GM19324 (cell line): ENCODE results near the gene CHRNA10.
"Not testable (repeated sequence)": the region's sequence is repeated elsewhere in the genome, so short reads cannot be mapped to it uniquely, and the experiment has no call there.

ENCODE experiments used
- ATAC-seq: cut with Tn5 transposase; IDR thresholded peaks from one replicate; pipeline ENCODE4 v1.9.1; 2021; ENCODE audit warnings: mild to moderate bottlenecking, moderate library complexity; ENCODE audit not compliant: unreplicated experiment, low FRiP score

Gene CHRNA10

DNA sequence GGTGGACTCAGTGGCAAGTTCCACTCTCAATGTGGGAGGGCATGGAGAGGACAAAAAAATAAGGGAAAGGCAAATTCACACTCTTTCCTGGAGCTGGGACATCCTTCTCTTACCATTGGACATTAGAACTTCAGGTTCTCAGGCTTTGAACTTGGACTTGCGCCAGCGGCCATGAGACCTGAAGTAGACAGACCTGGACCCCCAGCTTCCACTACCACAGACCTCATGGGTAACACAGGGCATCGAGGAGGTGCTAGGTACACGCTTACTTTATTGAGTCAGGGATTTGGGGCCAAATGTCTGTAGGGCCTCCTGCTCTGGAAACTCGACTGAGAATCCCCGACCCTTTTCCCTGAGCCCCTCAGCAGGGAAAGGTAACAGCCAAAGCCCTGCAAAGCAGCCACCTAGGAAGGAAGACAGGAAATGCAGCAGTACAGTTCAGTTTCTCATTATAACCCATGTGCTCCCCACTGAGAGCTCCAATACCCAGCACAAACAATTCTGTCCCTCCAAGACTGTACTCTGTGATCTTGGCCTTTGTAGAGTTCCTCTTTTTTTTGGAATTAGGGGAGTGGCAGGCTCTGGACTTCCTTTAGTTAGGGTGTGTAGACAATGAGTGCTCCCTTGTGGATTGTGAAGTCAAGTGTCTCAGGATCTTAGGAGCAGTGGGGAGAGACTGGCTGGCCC, 5.7 kb downstream of the CHRNA10 start:
- ATAC-seq = no peak

DNA sequence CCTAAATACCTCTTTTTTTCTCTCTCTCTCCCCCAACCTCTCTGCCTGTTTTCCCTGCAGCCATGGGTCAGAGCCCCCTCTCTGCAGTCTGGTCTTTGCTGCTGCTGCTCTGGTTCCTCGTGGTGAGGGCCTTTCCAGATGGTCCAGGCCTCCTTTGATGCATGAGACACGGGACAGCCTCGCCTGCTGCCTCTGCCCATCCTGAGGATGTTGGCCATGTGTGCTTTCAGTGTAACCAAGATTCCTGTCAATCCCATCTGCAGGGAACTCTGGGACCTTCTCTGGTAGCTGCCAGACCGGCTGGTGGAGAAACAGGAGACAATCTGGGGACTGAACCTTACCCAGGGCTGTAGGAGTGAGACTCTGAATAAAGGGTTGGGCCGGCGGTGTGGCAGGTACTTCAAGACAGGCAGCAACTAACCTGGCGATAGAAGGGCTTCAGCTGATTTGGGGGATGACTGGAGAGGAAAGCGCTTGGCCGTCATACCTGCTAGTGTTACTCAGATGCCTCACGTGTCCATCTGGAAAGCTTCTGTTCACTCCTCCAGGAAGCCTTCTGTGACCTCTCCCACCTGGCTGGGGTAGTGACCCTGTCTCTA, 7.1 kb downstream of the CHRNA10 start:
- ATAC-seq = no peak

DNA sequence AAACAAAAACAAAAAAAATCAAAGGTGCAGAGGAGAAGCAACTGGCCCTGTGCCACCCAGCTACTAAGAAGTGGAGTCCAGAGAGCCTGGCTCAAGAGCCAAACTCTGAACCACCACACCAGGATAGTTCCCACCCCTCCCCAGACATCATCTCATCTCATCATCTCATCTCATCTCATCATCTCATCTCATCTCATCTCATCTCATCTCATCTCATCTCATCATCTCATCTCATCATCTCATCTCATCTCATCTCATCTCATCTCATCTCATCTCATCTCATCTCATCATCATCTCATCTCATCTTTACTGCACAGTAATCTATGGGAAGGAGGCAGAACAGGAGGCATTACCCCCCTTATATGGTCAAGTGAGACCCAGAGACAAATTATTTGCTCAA, 8.3 kb downstream of the CHRNA10 start:
- no peak for ATAC-seq

DNA sequence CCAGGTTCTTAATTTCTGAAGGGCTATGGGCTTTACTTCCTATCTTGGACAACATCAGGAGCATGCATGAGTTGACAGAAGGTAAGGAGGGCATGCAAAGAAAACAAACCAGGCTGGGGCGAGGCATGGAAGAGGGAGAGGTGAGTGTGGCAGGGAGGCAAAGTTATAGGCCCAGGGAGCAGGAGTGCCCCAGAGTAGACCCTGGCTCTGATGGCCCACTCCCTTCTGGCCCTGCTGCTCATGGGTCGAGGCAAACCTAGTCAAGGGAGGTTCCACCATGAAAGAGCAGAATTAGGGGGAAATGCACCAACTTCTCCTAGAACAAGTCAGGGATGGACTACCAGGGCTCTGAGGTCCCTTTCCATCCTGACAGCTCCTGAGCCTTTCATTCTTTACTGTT, 10.2 kb downstream of the CHRNA10 start:
- ATAC-seq = no peak

DNA sequence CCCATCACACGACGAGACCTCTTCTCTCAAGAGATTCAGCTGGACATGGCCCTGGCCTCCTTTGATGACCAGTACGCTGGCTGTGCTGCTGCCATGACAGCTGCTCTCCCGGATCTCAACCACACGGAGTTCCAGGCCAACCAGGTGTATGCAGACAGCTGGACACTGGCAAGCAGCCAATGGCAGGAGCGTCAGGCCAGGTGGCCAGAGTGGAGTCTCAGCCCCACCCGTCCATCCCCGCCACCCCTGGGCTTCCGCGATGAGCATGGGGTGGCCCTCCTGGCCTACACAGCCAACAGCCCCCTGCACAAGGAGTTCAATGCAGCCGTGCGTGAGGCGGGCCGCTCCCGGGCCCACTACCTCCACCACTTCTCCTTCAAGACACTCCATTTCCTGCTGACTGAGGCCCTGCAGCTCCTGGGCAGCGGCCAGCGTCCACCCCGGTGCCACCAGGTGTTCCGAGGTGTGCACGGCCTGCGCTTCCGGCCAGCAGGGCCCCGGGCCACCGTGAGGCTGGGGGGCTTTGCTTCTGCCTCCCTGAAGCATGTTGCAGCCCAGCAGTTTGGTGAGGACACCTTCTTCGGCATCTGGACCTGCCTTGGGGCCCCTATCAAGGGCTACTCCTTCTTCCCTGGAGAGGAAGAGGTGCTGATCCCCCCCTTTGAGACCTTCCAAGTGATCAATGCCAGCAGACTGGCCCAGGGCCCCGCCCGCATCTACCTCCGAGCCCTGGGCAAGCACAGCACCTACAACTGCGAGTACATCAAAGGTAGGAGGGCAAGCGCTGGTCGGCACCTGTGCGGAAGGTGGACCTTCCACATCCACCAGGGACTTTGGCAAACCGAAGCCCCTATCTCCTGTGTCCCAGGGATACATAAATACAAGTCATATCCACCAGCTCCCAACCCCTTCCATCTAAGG, 11.3 kb downstream of the CHRNA10 start:
- ATAC-seq = no peak

DNA sequence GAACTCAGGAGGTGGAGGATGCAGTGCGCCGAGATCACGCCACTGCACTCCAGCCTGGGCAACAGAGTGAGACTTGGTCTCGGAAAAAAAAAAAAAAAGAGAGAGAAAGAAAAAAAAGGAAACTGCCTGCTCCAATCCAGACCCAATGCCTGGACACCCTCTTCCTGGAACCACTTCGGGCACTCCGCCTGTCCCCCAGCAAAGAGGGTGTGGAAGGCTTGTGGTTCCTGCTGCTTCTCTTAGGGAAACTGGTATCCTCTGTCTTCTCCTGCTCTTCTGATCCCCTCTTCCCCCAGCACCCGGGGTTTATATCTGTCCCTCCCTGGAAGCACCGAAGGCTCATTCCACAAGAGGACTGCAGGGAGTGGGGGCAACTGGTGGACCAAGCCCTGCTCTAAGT, 12.9 kb downstream of the CHRNA10 start:
- no peak for ATAC-seq

DNA sequence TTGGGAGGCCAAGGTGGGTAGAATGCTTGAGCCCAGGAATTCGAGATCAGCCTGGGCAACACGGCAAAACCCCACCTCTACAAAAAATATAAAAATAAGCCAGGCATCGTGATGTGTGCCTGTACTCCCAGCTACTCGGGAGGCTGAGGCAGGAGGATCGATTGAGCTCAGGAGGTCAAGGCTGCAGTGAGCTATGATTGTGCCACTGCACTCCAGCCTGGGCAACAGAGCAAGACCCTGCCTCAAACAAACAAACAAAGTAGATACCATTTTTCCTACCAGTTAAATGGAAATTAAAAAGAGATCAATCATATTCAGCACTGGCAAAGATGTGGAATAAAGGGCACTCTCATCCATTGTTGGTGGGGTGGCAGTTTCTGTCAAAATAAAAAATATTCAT, 13.9 kb downstream of the CHRNA10 start:
- ATAC-seq = not testable (repeated sequence)

DNA sequence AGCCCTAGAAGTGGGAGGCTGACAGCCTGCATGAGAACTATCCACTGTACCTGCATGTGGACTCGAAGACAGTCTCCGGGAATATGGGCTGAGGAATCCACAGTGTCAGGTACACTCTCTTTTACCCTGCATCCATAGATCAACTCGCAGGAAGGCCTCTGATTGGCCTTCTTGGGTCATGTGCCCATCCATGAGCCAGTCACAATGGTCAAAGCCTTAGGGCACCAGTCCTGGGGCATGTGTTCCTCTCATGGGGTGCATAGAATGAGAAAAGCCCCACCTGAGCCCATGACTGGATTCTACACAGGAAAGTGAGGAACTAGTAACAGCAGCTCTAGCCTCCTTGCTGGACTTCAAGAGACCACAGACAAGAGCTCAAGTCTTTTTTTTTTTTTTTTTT, 15.6 kb downstream of the CHRNA10 start:
- no peak for ATAC-seq

DNA sequence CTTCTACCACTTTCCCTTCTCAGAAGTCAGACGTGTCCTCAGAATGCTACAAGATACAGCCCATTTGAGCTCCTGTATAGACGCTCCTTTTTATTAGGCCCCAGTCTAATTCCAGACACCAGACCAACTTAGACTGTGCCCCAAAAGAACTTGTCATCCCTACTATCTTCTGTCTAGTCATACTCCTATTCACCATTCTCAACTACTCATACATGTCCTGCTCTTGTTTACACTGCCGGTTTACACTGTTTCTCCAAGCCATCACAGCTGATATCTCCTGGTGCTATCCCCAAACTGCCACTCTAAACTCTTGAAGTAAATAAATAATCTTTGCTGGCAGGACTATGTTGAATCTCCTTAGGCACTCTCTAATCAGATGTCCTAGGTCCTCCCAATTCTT, 18.7 kb downstream of the CHRNA10 start:
- not testable (repeated sequence) for ATAC-seq

DNA sequence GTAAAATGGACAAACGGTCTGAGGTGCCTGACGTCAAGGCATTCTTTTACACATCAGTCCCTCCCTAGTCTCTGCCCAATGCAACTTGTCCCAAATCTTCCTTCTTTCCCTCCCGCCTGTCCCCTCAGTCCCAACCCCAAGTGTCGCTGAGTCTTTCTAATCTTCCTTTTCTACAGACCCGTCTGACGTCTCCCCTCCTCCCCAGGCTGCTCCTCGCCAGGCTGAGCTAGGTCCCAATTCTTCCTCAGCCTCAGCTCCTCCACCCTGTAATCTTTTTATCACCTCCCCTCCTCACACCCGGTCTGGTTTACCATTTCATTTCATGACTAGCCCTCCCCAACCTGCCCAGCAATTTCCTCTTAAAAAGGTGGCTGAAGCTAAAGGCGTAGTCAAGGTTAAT, 21.8 kb downstream of the CHRNA10 start:
- ATAC-seq = not testable (repeated sequence)

DNA sequence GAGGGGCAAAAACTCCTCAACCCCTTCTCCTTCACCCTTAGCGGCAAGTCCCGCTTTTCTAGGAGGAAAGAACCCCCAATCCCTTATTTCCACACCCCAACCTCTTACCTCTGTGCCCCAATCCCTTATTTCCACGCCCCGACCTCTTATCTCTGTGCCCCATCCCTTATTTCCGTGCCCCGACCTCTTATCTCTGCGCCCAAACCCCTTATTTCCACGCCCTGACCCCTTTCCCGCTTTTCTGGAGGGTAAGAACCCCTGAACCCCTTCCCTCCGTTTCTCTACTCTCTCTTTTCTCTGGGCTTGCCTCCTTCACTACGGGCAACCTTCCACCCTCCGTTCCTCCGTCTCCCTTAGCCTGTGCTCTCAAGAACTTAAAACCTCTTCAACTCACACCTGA, 22.3 kb downstream of the CHRNA10 start:
- not testable (repeated sequence) for ATAC-seq

DNA sequence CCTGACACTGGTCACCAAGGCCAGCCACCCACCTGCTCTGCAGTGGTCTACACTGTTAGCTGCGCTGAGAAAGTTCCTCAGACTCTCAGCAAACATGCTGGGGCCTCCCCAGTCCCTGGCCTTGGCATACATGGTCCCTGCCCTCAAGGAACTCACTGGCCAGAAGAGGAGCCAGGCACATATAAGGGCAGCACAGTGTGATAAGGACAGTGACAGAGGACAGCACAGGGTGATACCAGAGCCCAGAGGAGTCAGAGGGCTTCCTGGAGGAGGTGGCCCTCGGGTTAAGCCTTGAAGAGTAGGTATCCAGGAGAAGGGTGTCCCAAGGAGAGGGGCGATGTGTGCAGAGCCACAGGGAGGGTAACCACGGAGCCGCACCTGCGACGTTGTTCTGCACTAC, 25.6 kb downstream of the CHRNA10 start:
- no peak for ATAC-seq

DNA sequence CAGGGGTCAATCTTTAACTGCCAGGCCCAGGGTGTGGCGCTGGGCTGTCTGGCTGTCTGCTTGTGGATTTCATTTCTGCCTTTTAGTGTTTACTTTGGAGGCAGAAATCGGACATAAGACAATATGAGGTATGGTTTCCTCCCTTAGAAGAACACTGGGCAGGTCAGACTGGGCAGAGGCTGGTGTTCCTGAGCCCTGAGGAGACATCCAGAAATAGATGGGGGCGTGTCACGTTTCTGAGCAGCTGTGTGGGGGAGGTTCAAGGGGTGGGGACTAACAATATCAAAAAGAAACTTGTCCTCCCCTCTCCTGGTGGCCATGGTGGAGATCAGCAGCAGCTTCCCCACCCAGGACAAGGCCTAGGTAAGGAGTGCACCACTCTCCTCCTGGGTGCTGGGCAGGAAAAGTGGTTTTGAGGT, 26.4 kb downstream of the CHRNA10 start, which contains the start of gene ART1:
ART1 (plus strand) TSS at position 312 of the 419 bp plus-strand sequence. CDS start 14,086 bp downstream, outside the sequence.
- ATAC-seq = no peak

DNA sequence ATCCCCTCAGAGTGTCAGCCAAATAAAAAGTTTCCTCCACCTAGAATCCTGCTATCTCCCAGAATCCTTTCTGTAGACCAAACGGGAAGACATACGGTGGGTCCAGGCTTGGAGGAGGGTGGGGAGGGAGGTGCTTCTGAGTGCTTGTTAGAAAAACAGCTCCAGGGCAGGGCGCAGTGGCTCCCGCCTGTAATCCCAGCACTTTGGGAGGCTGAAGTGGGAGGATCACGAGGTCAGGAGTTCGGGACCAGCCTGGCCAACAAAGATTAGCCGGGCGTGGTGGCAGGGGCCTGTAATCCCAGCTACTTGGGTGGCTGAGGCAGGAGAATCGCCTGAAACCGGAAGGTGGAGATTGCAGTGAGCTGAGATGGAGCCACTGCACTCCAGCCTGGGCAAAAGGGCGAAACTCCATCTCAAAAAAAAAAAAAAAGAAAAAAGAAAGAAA, 28.1 kb downstream of the CHRNA10 start:
- not testable (repeated sequence) for ATAC-seq

DNA sequence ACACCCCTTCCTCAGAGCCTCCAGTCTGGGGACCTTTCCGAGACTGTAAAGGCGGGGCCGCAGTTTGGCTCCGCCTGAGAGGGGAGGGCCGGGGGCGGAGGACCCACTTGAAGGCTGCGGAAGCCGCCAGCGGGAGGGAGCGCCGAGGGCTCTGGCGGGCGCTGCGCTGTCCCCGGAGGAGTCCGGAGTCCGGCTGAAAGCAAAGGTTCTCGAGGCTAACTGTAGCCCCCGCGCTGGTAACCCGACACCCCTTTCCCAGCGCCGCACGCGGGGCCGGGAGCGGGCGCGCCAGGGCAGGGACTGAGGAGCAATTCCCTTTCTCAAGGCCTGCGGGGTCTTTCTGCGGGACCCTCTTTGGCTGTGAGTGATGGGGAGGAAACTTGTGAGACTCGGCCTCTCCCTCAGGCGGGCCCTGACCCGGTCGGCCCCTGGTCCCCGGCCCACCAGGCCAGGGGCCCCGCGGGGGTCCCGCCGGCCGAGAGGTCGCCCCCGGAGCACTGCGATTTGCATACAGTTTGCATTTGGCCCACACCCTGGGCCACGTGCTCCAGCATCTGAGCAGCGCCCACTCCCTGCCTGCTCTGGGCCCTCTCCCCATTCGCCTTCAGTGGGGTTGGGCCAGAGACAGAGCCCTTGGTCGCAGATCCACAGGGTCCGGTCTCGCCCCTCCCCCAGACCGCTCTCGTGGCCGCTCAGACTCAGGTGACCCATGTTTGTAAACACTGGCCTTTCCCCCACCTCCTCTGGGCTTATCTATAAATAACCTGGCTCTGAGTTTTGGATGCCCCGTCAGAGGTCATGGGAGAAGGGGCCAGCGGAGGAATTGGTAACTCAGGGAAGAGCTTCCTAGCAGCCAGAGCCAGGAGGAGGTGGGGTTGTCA, 28.9 kb downstream of the CHRNA10 start:
- no peak for ATAC-seq

DNA sequence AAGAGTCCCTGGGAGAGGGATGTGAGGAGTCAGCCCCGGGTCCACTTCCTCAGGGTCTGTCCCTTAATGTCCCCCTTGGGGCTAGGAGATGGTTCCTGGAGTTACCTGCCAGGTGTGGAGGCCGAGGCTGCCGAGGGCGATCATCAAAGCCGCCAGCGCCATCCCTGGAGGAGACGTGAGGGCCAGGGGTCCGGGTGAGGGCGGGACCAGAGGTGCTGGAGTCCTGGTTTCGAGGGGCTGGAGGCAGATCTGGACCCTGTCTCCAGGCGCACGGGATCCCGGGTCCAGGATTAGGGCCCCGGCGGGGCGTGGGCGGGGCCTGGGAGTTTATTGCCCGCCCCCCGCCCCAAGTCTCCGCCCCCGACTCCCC, 29.5 kb downstream of the CHRNA10 start, which contains the start of gene ART5:
ART5 (minus strand) TSS at position 292 of the 370 bp plus-strand sequence; CDS start at position 162, 130 bp downstream.
- no peak for ATAC-seq

DNA sequence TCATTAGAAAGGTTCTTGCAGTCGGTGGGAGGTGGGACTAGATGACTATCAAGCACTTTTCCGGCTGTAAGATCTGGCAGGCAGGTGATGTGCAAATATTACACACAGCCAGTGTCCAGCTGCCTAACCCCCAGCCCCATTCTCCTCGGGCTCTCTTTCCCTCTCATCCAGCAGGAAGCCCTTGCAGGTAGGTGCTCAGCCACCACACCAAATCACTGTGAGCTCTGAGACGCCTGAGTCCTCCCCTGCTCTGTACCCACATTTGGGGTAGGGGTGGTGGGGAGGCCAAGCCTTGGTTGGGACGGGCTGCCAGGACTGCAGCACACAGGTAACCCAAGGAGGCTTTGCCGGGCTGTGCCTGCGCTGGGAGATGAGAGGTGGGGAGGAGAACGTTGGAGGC, 30.0 kb downstream of the CHRNA10 start:
- ATAC-seq = no peak

DNA sequence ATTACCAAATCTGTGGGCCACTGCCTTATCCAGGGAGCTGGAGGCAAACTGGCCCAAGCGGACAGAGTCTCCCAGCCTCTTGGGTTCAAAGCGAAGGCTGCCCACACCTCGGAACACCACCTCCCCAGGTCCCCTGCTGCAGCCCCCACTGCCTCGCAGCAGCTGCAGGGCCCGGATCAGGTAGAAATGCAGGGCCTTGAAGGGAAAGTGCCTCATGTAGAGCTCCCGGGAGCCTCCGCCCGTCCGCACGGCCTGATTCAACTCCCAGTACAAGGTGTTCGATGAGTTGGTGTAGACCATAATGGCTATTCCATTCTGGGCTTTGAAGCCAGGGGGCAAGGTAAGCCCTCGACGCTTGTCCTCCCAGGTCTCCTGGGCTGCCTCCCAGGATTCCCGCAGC, 31.3 kb downstream of the CHRNA10 start:
- no peak for ATAC-seq

DNA sequence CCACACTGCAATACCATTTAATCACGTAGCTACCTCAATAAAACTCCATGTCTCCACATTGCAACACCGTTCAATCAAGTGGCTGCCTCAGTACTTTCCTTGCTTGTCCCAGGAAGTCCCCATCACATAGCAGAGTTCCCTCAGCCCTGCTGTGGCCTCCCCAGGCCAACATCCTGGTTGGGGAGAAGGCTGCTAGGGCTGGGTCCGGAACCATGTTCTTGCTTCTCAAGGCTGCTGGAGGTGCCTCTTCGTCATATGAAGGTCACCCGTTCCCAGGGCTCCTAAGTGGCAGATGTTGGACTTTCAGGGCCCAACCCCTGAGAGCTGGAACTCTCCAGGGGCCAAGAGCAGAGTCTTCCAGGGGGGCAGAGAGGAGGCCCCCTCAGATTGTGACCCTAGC, 32.7 kb downstream of the CHRNA10 start:
- no peak for ATAC-seq

DNA sequence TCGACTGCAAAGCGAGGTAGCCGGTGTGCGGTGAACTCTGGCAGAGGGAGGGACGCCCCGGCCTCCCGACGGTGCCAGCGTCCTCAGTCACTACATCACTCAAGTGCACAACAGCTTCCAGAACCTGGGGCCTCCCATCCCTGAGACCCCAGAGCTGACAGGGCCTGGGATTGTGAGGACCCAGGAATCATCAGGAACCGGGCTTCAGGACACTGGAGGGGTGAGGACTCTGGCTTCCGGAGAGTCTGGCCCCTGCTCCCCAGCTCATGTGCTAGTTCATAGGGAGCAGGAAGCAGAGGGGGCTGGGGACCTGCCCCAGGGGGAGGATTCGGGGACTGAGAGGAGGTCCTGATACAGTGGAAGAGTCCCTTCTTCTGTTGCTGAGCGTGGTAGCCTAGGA, 34.0 kb downstream of the CHRNA10 start:
- no peak for ATAC-seq
